GM18951 (cell line): ENCODE data around the gene EXTL1.

Source experiments
- POLR2A ChIP-seq: IDR thresholded peaks from 4 replicates; pipeline ENCODE4 v1.6.1; 2011; ENCODE audit warnings: mild to moderate bottlenecking; ENCODE audit not compliant: insufficient read length, insufficient read depth; ENCODE audit errors: extremely low read depth
- in situ Hi-C: fragments of 300-500 bp; cut with MboI; formaldehyde crosslinking; loops from one replicate; pipeline ENCODE4 v1.12.0; 2022; ENCODE audit warnings: low sequenced_read_pairs, mixed read lengths, inconsistent platforms; ENCODE audit not compliant: unreplicated experiment

EXTL1 gene

GRCh38 chr1:26079960-26080814 lies 58.6 kb downstream of the EXTL1 start:
- in situ Hi-C loops, result no loop called here
- TF ChIP-seq POLR2A, result no peak

- TF ChIP-seq POLR2A, result no peak
- in situ Hi-C loops, result no loop called here
These were observed 59.9 kb downstream of the EXTL1 start for GRCh38 chr1:26081267-26082019.

- in situ Hi-C loops, result no loop called here
- no peak for TF ChIP-seq POLR2A
These were observed 60.4 kb downstream of the EXTL1 start for GRCh38 chr1:26082020-26082350.

GRCh38 chr1:26083208-26083607 lies 61.6 kb downstream of the EXTL1 start:
- in situ Hi-C loops, result no loop called here
- TF ChIP-seq POLR2A, result no peak

- in situ Hi-C loops, result no loop called here
- no peak for TF ChIP-seq POLR2A
These were observed 62.6 kb downstream of the EXTL1 start for GRCh38 chr1:26084091-26084561.

- TF ChIP-seq POLR2A, result no peak
- in situ Hi-C loops, result no loop called here
These were observed 63.3 kb downstream of the EXTL1 start for GRCh38 chr1:26084844-26085243.
